GM19025 (cell line): ENCODE results near the gene ASPA.
"Not testable (repeated sequence)": the region's sequence is repeated elsewhere in the genome, so short reads cannot be mapped to it uniquely, and the experiment has no call there.

Experiments
- ATAC-seq: cut with Tn5 transposase; IDR thresholded peaks from one replicate; pipeline ENCODE4 v1.9.1; 2021; ENCODE audit warnings: mild to moderate bottlenecking, low read depth, moderate library complexity; ENCODE audit not compliant: unreplicated experiment

The ASPA gene

DNA sequence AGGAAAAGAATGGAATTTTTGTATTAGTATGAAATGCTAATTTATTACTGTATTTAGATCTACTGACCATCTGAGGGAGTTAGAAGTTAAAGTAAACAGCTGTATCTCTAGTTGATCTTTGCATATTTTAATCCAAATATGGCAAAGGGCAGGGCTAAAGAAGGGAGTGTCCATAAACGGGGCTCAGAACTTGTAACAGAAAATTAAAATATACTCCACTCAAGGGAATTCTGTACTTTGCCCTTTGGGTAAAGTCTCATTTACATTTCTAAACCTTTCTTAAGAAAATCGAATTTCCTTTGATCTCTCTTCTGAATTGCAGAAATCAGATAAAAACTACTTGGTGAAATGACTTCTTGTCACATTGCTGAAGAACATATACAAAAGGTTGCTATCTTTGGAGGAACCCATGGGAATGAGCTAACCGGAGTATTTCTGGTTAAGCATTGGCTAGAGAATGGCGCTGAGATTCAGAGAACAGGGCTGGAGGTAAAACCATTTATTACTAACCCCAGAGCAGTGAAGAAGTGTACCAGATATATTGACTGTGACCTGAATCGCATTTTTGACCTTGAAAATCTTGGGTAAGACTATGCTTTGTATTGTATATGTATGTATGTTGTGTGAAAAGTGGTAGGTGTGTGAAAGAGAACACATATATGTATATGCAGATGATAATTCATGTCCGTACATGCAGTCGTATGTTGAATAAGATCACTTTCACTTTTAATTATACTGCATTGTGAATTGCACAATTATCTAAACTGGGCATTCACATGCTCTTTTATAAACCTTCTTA is at the start of gene ASPA:
ASPA (plus strand) TSS at position 186 of the 799 bp plus-strand sequence; CDS start at position 349, 163 bp downstream.
- no peak for ATAC-seq

GRCh38 chr17:3433215-3433614 is 42.6 kb upstream of the ASPA start:
- not testable (repeated sequence) for ATAC-seq

DNA sequence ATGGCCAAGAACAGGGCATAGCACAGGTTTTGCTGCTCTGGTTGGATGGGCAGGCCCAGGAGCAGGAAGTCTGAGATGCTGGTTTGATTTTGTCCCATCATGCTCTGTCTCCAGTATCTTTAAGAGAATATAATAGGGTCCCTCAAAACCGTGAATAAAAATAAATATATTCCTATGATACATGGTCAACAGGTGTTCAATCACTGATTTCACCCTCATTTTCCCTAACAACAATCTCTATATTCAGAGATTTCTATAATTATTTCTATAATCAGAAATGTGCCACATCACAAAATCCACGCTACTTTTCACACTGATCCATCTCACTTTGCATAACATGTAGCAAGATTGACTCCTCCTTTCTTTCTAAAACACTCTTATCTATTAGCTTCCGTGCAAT is 42.1 kb upstream of the ASPA start, which contains the start of gene OR1E2:
OR1E2 (minus strand) TSS at position 101 of the 400 bp plus-strand sequence; CDS start at position 101, 0 bp downstream.
- ATAC-seq: no peak

- no peak for ATAC-seq
Measured at GRCh38 chr17:3438368-3438767, 37.4 kb upstream of the ASPA start.

- ATAC-seq: no peak
Measured at GRCh38 chr17:3440451-3440850, 35.3 kb upstream of the ASPA start.

- no peak for ATAC-seq
Measured at GRCh38 chr17:3447625-3448024, 28.2 kb upstream of the ASPA start.

- no peak for ATAC-seq
Measured at GRCh38 chr17:3448059-3448665, 27.6 kb upstream of the ASPA start.

DNA sequence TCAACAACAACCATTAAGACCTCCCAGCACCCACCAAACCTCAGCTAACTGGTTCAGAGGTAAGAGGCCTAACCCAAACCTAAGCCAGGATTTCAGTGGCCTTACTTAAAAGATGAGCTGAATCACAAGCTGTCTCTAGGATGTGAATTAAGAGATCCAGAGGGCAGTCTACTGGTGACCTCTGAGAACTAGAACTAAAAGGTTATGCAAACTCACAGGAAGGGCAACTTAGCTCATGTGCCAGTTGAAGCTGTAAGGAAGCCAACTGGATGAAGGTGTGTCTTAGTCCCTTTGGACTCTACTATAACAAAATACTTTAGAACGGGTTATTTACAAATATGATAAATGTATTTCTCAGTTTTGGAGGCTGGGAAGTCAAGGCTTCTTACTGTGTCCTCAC is 9.4 kb upstream of the ASPA start:
- ATAC-seq: not testable (repeated sequence)

- no peak for ATAC-seq
Measured at GRCh38 chr17:3469529-3469928, 6.3 kb upstream of the ASPA start.

- no peak for ATAC-seq
Measured at GRCh38 chr17:3471599-3471998, 4.2 kb upstream of the ASPA start, which contains the start of gene SPATA22. TSS of gene SPATA22 (minus strand) at chr17:3471819. CDS start at chr17:3469325, 2,494 bp downstream.

GRCh38 chr17:3472137-3472536 is 3.7 kb upstream of the ASPA start:
- no peak for ATAC-seq

GRCh38 chr17:3474212-3474611 is 1.6 kb upstream of the ASPA start:
- ATAC-seq: no peak

DNA sequence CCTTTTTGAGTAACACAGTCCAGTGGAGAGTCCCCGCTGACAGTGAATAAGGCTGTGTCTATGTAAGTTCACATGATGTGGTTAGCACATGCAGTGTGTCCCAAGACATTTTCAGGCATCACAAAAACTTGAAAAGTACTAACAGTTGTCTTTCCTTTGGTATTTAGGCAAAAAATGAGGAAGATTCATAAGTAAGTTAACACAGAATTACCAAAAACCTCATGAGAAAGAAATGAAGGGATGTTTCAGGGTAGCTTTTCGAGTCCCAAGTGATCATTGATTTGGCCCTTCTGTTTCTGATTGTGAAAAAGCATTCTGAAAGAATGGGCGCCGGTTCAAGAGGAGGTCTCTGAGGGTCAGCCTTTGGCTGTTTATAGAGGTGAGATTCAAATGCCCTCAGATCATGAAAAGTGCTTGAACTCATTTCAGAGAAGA is 529 bp upstream of the ASPA start:
- no peak for ATAC-seq

GRCh38 chr17:3479988-3480387 is 4.2 kb downstream of the ASPA start:
- ATAC-seq: no peak

DNA sequence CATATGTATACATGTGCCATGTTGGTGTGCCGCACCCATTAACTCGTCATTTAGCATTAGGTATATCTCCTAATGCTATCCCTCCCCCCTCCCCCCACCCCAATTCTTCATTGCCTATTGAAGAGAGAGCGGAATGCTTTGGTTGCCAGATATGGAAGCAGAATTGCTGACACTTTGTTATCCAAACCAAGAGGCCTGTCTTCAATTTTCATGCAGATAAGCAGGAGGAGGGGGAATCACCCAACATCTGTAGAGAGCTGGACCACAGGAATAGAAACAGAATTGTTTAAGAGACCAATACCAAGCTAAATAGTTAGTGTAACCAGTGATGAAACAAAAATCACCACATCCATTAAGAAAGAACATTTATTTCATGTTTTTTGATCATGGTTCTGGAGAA is 7.1 kb downstream of the ASPA start:
- no peak for ATAC-seq

- no peak for ATAC-seq
Measured at GRCh38 chr17:3485481-3486068, 9.8 kb downstream of the ASPA start.

GRCh38 chr17:3497101-3497500 is 21.3 kb downstream of the ASPA start:
- ATAC-seq: no peak

DNA sequence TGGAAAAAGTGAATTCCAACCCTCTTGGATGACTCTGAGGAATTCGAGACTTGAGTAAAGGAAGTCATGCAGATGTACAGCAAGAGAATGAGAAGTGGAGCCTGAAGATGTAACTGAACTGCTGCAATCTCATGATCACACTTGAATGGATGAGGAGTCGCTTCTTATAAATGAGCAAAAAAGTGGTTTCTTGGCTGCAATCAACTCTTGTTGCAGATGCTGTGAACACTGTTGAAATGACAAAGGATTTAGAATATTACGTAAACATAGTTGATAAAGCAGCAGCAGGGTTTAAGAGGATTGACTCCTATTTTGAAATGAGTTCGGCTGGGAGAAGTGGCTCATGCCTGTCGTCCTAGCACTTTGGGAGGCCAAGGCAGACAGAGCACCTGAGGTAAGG is 25.5 kb downstream of the ASPA start:
- no peak for ATAC-seq

- ATAC-seq: no peak
Measured at GRCh38 chr17:3502466-3502865, 26.7 kb downstream of the ASPA start.

GRCh38 chr17:3503285-3503684 is 27.5 kb downstream of the ASPA start:
- no peak for ATAC-seq

DNA sequence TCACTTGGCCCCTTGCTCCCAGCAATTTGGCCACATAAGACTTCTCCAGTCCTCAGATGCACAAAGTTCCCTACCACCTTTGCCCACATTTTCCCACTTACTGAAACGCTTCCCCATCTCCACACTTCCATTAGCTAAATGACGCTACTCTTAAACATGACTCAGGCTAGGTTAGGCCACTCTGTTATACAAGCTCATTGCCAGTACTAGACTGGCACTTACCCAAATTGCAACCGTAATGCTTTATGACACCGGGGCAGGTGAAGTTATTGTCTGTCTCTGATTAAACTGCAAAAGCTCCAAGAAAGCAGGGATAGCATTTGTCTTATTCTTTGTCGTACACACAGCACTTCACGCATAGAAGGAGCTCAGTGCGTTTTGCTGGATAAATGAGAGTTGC is 29.2 kb downstream of the ASPA start:
- ATAC-seq: no peak
